Measurements from ENCODE around the gene TSC22D3.

The TSC22D3 gene

GRCh38 chrX:107706309-107706708 is 69.3 kb downstream of the TSC22D3 start:
- no peak for DNase-seq (ENCODE audit: low read depth)
- TF ChIP-seq, protein P1, sequence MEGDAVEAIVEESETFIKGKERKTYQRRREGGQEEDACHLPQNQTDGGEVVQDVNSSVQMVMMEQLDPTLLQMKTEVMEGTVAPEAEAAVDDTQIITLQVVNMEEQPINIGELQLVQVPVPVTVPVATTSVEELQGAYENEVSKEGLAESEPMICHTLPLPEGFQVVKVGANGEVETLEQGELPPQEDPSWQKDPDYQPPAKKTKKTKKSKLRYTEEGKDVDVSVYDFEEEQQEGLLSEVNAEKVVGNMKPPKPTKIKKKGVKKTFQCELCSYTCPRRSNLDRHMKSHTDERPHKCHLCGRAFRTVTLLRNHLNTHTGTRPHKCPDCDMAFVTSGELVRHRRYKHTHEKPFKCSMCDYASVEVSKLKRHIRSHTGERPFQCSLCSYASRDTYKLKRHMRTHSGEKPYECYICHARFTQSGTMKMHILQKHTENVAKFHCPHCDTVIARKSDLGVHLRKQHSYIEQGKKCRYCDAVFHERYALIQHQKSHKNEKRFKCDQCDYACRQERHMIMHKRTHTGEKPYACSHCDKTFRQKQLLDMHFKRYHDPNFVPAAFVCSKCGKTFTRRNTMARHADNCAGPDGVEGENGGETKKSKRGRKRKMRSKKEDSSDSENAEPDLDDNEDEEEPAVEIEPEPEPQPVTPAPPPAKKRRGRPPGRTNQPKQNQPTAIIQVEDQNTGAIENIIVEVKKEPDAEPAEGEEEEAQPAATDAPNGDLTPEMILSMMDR (conservative IDR thresholded peaks at IDR 0.05; ENCODE audit: low read depth, low read length): no peak
- no peak overlapping the region for H3K4me3 ChIP-seq (ENCODE audit: low read depth, low read length)

DNA sequence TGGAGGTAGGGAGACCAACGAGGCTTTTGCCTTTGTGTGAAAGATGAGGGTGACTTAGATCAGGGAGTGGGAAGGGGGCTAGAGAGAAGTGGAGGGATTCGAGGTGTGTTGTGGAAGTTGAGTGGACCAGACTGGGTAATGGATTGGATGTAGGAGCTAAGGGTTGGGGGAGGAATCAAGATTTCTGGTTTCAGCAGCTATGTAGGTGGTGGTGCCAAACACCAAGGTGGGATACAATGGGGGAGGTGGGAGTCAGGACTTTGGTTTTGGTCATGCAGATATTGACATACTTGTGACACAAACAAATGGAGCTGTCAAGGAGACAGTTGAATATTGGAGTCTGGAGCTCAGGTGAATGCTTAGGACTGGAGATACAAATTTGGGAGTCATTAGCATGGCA is 71.0 kb downstream of the TSC22D3 start:
- no peak overlapping the region for H3K4me3 ChIP-seq (ENCODE audit: low read depth, low read length)
- TF ChIP-seq, protein P1 (conservative IDR thresholded peaks at IDR 0.05; ENCODE audit: low read depth, low read length): no peak
- no peak for DNase-seq (ENCODE audit: low read depth)

GRCh38 chrX:107704181-107704580 is 71.4 kb downstream of the TSC22D3 start:
- no peak overlapping the region for H3K4me3 ChIP-seq (ENCODE audit: low read depth, low read length)
- TF ChIP-seq, protein P1 (conservative IDR thresholded peaks at IDR 0.05; ENCODE audit: low read depth, low read length): no peak
- DNase-seq (ENCODE audit: low read depth): no peak

DNA sequence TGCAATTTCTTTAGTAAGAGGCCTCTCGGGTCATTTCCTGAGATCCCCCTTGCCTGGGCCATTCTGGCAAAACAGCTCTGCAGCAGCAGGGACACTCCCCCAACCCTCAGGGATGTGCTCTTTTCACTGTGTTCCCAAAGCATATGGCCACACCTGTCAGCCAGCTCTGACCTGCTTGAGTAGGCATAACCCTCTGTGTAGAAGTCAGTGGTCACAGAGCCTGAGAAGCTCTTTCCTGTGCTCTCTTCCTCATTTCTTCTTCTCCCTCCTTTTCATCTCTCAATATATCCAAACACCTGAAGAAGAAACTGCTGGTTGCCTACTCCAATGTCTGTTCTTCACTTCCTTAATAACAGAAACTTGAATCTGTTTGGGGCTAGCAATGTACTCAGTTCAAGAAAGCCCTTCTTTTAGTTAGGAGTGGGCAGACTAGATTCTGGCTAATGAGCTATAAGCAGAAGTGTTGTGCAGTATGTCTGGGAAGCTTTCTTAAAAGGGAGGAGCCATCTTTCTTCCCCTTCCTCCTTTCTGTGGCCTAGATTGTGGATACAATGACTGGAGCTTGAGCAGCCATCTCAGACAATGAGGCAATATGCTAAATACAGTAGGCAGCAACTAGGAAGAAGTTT is 74.0 kb downstream of the TSC22D3 start:
- no peak for DNase-seq (ENCODE audit: low read depth)
- no peak overlapping the region for H3K4me3 ChIP-seq (ENCODE audit: low read depth, low read length)
- TF ChIP-seq, protein P1 (conservative IDR thresholded peaks at IDR 0.05; ENCODE audit: low read depth, low read length): no peak

DNA sequence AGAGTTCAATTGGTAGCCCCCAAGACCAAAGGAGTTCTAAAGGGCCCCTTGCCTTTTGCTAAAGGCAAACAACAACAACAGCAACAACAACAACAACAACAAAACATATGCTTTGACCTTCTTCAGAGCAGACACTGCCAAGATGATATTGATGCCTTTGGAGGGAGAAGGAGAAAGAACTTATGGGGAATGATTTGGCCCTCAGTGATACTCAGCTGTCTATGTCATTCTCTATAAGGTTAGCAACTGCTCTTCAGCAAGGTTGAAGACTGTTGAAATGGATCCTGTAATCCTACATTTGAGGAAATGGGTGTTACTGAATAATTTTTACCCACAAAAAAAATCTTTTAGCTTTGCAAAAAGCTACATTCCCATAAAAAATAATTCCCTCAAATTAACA is 74.8 kb downstream of the TSC22D3 start:
- no peak overlapping the region for H3K4me3 ChIP-seq (ENCODE audit: low read depth, low read length)
- TF ChIP-seq, protein P1 (conservative IDR thresholded peaks at IDR 0.05; ENCODE audit: low read depth, low read length): no peak
- DNase-seq (ENCODE audit: low read depth): no peak

DNA sequence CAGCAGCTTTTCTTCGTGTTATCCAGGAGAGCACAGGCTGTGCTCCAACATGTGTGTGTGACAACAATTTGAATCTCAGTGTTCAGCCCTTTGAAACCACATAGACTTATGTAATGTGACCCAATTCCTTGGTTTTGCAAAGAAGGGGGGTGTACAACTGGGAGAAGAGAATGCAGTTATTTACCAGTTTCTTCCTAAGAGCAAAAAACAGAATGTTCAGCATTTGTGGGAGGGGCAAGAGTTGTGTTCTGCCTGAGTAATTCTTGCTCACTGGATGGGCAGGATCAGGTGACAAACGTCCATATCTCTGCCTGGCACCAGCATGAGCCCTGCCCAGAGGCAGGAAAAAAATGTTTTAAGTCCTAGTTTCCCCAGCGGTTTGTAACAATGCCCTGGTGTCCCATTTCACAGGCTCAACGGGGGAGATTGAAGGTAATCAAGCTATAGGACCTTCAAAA is 75.2 kb downstream of the TSC22D3 start:
- TF ChIP-seq, protein P1 (conservative IDR thresholded peaks at IDR 0.05; ENCODE audit: low read depth, low read length): no peak
- H3K4me3 ChIP-seq (ENCODE audit: low read depth, low read length): no peak overlapping the region
- peak; percentile 96 for DNase-seq (ENCODE audit: low read depth)

DNA sequence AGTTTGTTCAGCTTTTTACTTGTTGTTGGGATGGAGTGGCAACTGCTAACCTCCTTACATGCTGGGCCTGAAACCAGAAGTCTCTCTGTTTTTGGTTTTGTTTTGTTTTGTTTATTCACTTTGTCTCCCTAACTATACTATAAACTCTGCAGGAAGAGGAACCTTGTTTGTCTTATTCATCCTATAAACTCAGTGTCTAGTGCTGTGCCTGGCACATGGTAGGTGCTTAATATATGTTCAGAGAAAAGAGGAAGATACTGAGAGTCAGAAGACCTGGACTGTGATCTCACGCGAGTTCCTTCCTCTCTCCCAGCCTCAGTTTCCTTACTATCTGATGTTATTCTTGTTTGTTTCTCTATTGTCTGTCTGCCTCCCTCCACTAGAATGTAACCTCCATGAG is 76.0 kb downstream of the TSC22D3 start:
- DNase-seq (ENCODE audit: low read depth): no peak
- TF ChIP-seq, protein P1 (conservative IDR thresholded peaks at IDR 0.05; ENCODE audit: low read depth, low read length): no peak
- no peak overlapping the region for H3K4me3 ChIP-seq (ENCODE audit: low read depth, low read length)

Data from choroid plexus epithelial cell (primary cell).